ENCODE measurements around the gene COL19A1.

GRCh38 chr6:70253923-70254322 is 387.6 kb downstream of the COL19A1 start:
- TF ChIP-seq CTCF (conservative IDR thresholded peaks at IDR 0.05; ENCODE audit: low read length) = no peak
- TF ChIP-seq EZH2phosphoT487 (IDR thresholded peaks at IDR 0.05; ENCODE audit: borderline replicate concordance, low read depth, low read length) = no peak
